ENCODE results near the gene NANOS1. TPM values are rescaled to one million over a fixed set of nuclear protein-coding genes. Genes with fewer than 3 reads are reported as not detected.

The NANOS1 gene
- total and polyA plus RNA-seq, 2 of the 8 experiments (the other 6 are each of a cell fraction or from before 2014, with no cell fraction given) = 3.1 to 3.9 TPM

DNA sequence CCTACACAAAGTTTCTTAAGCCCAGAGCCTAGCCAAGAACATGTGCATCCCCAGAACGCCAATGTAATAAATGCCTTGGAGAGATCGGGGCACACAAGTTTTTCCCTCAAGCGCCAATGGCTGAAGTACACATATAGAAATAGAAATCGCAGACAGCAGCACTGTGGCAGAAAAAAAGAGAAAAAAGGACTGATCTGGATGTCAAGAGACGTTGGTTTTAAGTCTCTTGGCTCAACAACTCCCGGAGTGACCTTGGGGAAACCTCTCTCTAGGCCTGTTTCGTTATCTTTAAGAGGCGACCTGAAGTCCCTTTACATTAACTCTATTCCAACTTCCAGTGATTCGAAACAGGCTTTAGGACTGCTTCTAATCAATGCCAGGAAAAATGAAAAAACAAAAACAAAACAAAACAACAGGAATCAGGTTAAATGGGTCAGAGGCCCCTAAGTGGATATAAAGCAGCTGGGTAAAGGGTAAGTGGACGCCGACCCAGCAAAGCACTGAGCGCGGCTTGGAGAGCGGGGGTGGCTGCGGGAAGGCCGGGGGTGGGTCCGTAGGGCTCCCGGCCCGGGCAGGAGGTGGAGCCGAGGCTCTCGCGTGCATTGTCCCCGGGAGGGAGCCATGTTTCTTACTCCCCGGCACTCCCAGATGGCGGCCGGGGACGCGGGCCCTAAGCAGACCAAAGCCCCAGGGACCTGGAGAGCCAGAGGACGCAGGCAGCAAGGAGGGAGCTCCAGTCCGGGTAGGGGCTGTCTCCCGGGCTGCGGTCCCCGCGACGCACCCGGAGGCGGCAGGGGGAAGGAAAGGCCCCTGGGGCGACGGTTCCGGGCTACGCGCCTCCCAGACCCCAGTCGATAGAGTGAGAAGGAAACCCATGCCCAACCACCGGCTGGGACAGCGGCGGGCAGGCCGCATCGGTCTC lies 50.3 kb downstream of the NANOS1 start (continued):
- no peak for TF ChIP-seq RAD21 (IDR thresholded peaks at IDR 0.05 in 1 of 2, conservative IDR thresholded peaks at IDR 0.05 in 1 of 2; ENCODE audit: low read depth in 2 of 2, low read length in 2 of 2)
- TF ChIP-seq POLR2AphosphoS5 (IDR thresholded peaks at IDR 0.05; ENCODE audit: low read depth, low read length) = peak; percentile 47; the same call in 1 of the 2 replicates
- no peak for TF ChIP-seq KDM5A (IDR thresholded peaks at IDR 0.05; ENCODE audit: low read length)
- peak in 1 of 2 experiments; percentile 34; a peak in 1 of 4 replicates for TF ChIP-seq SIN3A (conservative IDR thresholded peaks at IDR 0.05 in 1 of 2, IDR thresholded peaks at IDR 0.05 in 1 of 2; ENCODE audit: low read depth in 1 of 2, low read length in 2 of 2)
- peak; percentile 28; the same call in 1 of the 2 replicates for TF ChIP-seq BRCA1 (IDR thresholded peaks at IDR 0.05; ENCODE audit: low read depth, low read length)
- TF ChIP-seq TEAD4 (IDR thresholded peaks at IDR 0.05; ENCODE audit: low read depth, low read length) = no peak
- TF ChIP-seq SP2 (IDR thresholded peaks at IDR 0.05; ENCODE audit: low read length) = no peak
- peak; percentile 87 for TF ChIP-seq YY1 (IDR thresholded peaks at IDR 0.05; ENCODE audit: low read depth, low read length)
